Right forelimb (tissue), 1 donor: Measurements from ENCODE around the gene ATP8B1.

ENCODE experiments used
- DNase-seq: peaks from one replicate; pipeline ENCODE4 v3.0.0-alpha.2; 2018

The ATP8B1 gene

GRCh38 chr18:57715073-57715472 is 88.0 kb downstream of the ATP8B1 start:
- no peak for DNase-seq

- DNase-seq, result no peak
Observed at GRCh38 chr18:57710226-57710625, 92.9 kb downstream of the ATP8B1 start.

GRCh38 chr18:57709335-57709734 is 93.8 kb downstream of the ATP8B1 start:
- DNase-seq, result no peak

GRCh38 chr18:57708288-57708687 is 94.8 kb downstream of the ATP8B1 start:
- no peak for DNase-seq

- no peak for DNase-seq
Observed at GRCh38 chr18:57705832-57706595, 97.1 kb downstream of the ATP8B1 start.

GRCh38 chr18:57705011-57705410 is 98.1 kb downstream of the ATP8B1 start:
- no peak for DNase-seq

GRCh38 chr18:57698571-57699276 is 104.4 kb downstream of the ATP8B1 start:
- DNase-seq, result no peak

- DNase-seq, result no peak
Observed at GRCh38 chr18:57697426-57697825, 105.7 kb downstream of the ATP8B1 start.

- DNase-seq, result no peak
Observed at GRCh38 chr18:57696271-57696670, 106.8 kb downstream of the ATP8B1 start.

GRCh38 chr18:57691363-57691762 is 111.8 kb downstream of the ATP8B1 start:
- DNase-seq, result no peak

GRCh38 chr18:57687970-57688369 is 115.1 kb downstream of the ATP8B1 start:
- DNase-seq, result no peak

GRCh38 chr18:57683470-57683869 is 119.6 kb downstream of the ATP8B1 start:
- DNase-seq, result no peak

- DNase-seq, result no peak
Observed at GRCh38 chr18:57677262-57678211, 125.6 kb downstream of the ATP8B1 start.

- no peak for DNase-seq
Observed at GRCh38 chr18:57674891-57675290, 128.2 kb downstream of the ATP8B1 start.

GRCh38 chr18:57670046-57670445 is 133.1 kb downstream of the ATP8B1 start:
- no peak for DNase-seq

- DNase-seq, result no peak
Observed at GRCh38 chr18:57668021-57668420, 135.1 kb downstream of the ATP8B1 start.

GRCh38 chr18:57666818-57667497 is 136.2 kb downstream of the ATP8B1 start:
- DNase-seq, result no peak

GRCh38 chr18:57664568-57665165 is 138.4 kb downstream of the ATP8B1 start:
- DNase-seq, result no peak

- no peak for DNase-seq
Observed at GRCh38 chr18:57660961-57661360, 142.2 kb downstream of the ATP8B1 start.

- no peak for DNase-seq
Observed at GRCh38 chr18:57659460-57660102, 143.5 kb downstream of the ATP8B1 start.

- DNase-seq, result no peak
Observed at GRCh38 chr18:57657542-57657941, 145.6 kb downstream of the ATP8B1 start.

GRCh38 chr18:57655740-57656139 is 147.4 kb downstream of the ATP8B1 start:
- no peak for DNase-seq
